Keratinocyte (primary cell): Measurements from ENCODE around the gene RASSF9. TPM values are rescaled to one million over a fixed set of nuclear protein-coding genes. Genes with fewer than 3 reads are reported as not detected.

Experiments used
- DNase-seq: peaks from one replicate; pipeline ENCODE4 v3.0.0-alpha.2; 2011; ENCODE audit warnings: low read depth, missing footprints, low spot score
- FAIRE-seq: peaks from 2 replicates; lab custom pipeline; 2011; peaks lifted over from hg19 to GRCh38; lab: Jason Lieb, UNC
- H2AFZ ChIP-seq: 2 replicates; pipeline ENCODE4 v1.6.0; 2012; ENCODE audit warnings: low read length, control low read depth, inconsistent platforms; ENCODE audit not compliant: control insufficient read depth
- H3K27ac ChIP-seq: 2 replicates; pipeline ENCODE4 v1.5.1; 2011; ENCODE audit warnings: low read length; ENCODE audit not compliant: control insufficient read depth, insufficient read depth
- H3K27me3 ChIP-seq: 3 replicates; pipeline ENCODE4 v1.6.0; 2011; ENCODE audit warnings: low read length; ENCODE audit not compliant: control insufficient read depth, insufficient read depth; ENCODE audit errors: extremely low read depth
- H3K36me3 ChIP-seq, 2 experiments: 2 replicates in 1 of 2; 3 replicates in 1 of 2; pipeline ENCODE4 v1.5.1; 2011; ENCODE audit warnings: low read length in 2 of 2, mild to moderate bottlenecking in 1 of 2; ENCODE audit not compliant: control insufficient read depth in 2 of 2, insufficient read depth in 2 of 2; ENCODE audit errors: extremely low read depth in 1 of 2
- H3K4me1 ChIP-seq: 3 replicates; pipeline ENCODE4 v1.5.1; 2011; ENCODE audit warnings: low read length; ENCODE audit not compliant: control insufficient read depth, insufficient read depth; ENCODE audit errors: extremely low read depth
- H3K4me2 ChIP-seq: 3 replicates; pipeline ENCODE4 v1.6.0; 2011; ENCODE audit warnings: low read depth, low read length; ENCODE audit not compliant: control insufficient read depth, insufficient read depth; ENCODE audit errors: extremely low read depth
- H3K4me3 ChIP-seq, 3 experiments: fragments of 200-600 bp in 1 of 3; sonication (generic) in 1 of 3; 2 replicates in 2 of 3; 3 replicates in 1 of 3; pipeline ENCODE4 v1.5.1; 2011 to 2016; ENCODE audit warnings: low read length in 3 of 3, mild to moderate bottlenecking in 3 of 3, control low read depth in 2 of 3, inconsistent platforms in 1 of 3, low read depth in 1 of 3, mixed read lengths in 1 of 3, mixed run types in 1 of 3, moderate library complexity in 1 of 3; ENCODE audit not compliant: control insufficient read depth in 2 of 3, insufficient read depth in 2 of 3; ENCODE audit errors: extremely low read depth in 1 of 3
- H3K79me2 ChIP-seq: 2 replicates; pipeline ENCODE4 v1.6.0; 2012; ENCODE audit warnings: low read length; ENCODE audit not compliant: control insufficient read depth, insufficient read depth
- H3K9ac ChIP-seq: 3 replicates; pipeline ENCODE4 v1.6.0; 2011; ENCODE audit warnings: low read length; ENCODE audit not compliant: control insufficient read depth, insufficient read depth; ENCODE audit errors: extremely low read depth
- H3K9me1 ChIP-seq: 3 replicates; pipeline ENCODE4 v1.6.0; 2011; ENCODE audit warnings: low read length; ENCODE audit not compliant: control insufficient read depth, insufficient read depth; ENCODE audit errors: extremely low read depth
- H3K9me3 ChIP-seq: 2 replicates; pipeline ENCODE4 v1.5.1; 2012; ENCODE audit warnings: low read depth, low read length; ENCODE audit not compliant: control insufficient read depth
- H4K20me1 ChIP-seq: 3 replicates; pipeline ENCODE4 v1.6.0; 2011; ENCODE audit warnings: low read length; ENCODE audit not compliant: control insufficient read depth, insufficient read depth; ENCODE audit errors: extremely low read depth
- EZH2 ChIP-seq: IDR thresholded peaks from one replicate; pipeline ENCODE4 v1.6.1; 2012; ENCODE audit warnings: inconsistent platforms, mild to moderate bottlenecking, low read length, moderate library complexity
- dilution Hi-C: fragments of 300-500 bp; cut with MboI; formaldehyde crosslinking; loops from one replicate; pipeline ENCODE4 v1.7.0; 2020; ENCODE audit warnings: low sequenced_read_pairs; ENCODE audit not compliant: extremely low pct_ligation_motif_present
- polyA plus RNA-seq, 5 experiments: library from polyadenylated mRNA; depleted of rRNA in 3 of 5; stranded (reverse) in 3 of 5; stranded (forward) in 1 of 5; unstranded in 1 of 5; fragments of >200 nt; gene quantifications; 1 replicate in 1 of 5; 2 replicates in 3 of 5; 3 replicates in 1 of 5; pipeline versions ENCODE4 v1.2.1 to v1.2.3, GENCODE V29; 2011 to 2012; ENCODE audit warnings: missing spikeins in 2 of 5, low read depth in 1 of 5, low replicate concordance in 1 of 5
- TF ChIP-seq, protein P1 (sequence below), 3 experiments: IDR thresholded peaks in 1 of 3; conservative IDR thresholded peaks in 1 of 3; optimal IDR thresholded peaks in 1 of 3; 2 replicates in 2 of 3; 3 replicates in 1 of 3; pipeline versions ENCODE3 to v1.5.1; 2011; ENCODE audit warnings: low read length in 3 of 3, mild to moderate bottlenecking in 3 of 3, moderate library complexity in 2 of 3, control low read depth in 1 of 3, inconsistent platforms in 1 of 3; ENCODE audit not compliant: insufficient read depth in 2 of 3; ENCODE audit errors: extremely low read depth in 1 of 3

Gene RASSF9
- polyA plus RNA-seq, 1 donor (not counting 4 experiments of a cell fraction or from before 2014, with no cell fraction given), result 4.2 TPM

DNA sequence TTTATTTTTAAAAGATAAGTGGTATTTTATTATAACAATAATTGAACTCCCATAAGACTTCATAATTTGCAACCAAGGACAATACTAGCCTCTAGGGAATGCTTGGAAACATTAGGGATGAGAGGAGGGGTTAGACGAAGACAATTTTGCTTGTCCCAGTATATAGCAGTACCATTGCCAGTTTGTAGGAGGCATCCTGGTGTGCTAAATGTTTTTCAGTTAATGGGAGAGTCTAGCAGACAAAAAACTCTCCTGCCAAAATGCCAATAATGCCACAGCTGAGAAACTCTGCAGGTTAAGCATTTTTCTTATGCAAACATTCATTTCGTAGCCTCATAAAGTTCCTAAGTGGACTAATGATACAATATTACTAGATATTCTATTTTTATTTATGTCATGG is 38.1 kb downstream of the RASSF9 start:
- Histone ChIP-seq H3K36me3 (no peaks in the 10 kb centered on the region), H3K27me3 (no peaks in the 10 kb centered on the region), H3K9ac (no peak overlapping the region), H3K9me1 (no peaks in the 10 kb centered on the region), H3K4me2 (no peak overlapping the region), H3K4me3 (no peak overlapping the region), H3K9me3 (no peaks in the 10 kb centered on the region), H3K4me1 (no peaks in the 10 kb centered on the region), H2AFZ (no peak overlapping the region), H4K20me1 (no peaks in the 10 kb centered on the region), H3K27ac (no peak overlapping the region), H3K79me2 (no peaks in the 10 kb centered on the region)
- no peak for FAIRE-seq
- dilution Hi-C loops, result no loop called here
- DNase-seq, result no peak
- no peak for TF ChIP-seq EZH2
- TF ChIP-seq, protein P1, sequence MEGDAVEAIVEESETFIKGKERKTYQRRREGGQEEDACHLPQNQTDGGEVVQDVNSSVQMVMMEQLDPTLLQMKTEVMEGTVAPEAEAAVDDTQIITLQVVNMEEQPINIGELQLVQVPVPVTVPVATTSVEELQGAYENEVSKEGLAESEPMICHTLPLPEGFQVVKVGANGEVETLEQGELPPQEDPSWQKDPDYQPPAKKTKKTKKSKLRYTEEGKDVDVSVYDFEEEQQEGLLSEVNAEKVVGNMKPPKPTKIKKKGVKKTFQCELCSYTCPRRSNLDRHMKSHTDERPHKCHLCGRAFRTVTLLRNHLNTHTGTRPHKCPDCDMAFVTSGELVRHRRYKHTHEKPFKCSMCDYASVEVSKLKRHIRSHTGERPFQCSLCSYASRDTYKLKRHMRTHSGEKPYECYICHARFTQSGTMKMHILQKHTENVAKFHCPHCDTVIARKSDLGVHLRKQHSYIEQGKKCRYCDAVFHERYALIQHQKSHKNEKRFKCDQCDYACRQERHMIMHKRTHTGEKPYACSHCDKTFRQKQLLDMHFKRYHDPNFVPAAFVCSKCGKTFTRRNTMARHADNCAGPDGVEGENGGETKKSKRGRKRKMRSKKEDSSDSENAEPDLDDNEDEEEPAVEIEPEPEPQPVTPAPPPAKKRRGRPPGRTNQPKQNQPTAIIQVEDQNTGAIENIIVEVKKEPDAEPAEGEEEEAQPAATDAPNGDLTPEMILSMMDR (optimal IDR thresholded peaks at IDR 0.05 in 1 of 3, IDR thresholded peaks at IDR 0.05 in 1 of 3, conservative IDR thresholded peaks at IDR 0.05 in 1 of 3; ENCODE audit: extremely low read depth in 1 of 3, insufficient read depth in 2 of 3, low read length in 3 of 3), result no peak

DNA sequence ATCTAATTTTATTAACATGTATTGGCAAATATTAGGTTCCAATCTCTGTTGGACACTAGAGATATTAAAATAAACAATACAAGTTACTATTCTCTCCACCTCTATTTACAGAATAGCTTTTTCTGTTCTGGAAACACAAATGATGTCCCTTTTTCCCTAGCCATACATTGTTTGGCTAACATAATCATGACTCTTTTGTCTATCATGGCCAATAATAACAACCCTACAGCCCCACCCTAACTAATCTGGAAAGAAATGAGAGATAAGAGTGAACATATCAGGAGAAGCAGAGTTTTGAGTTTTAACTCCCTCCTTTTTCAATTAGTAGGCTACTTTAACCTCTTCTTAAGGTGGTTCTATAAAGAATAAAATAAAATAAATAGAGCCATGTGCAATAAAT is 40.2 kb downstream of the RASSF9 start:
- no peaks in the 10 kb centered on the region for H4K20me1 ChIP-seq
- dilution Hi-C loops, result no loop called here
- H3K4me1 ChIP-seq, result no peaks in the 10 kb centered on the region
- H3K79me2 ChIP-seq, result no peaks in the 10 kb centered on the region
- no peaks in the 10 kb centered on the region for H3K27me3 ChIP-seq
- H2AFZ ChIP-seq, result no peak overlapping the region
- FAIRE-seq (no peak), DNase-seq (no peak)
- no peak overlapping the region for H3K9ac ChIP-seq
- no peaks in the 10 kb centered on the region for H3K9me1 ChIP-seq
- no peak for TF ChIP-seq EZH2
- TF ChIP-seq, protein P1 (optimal IDR thresholded peaks at IDR 0.05 in 1 of 3, IDR thresholded peaks at IDR 0.05 in 1 of 3, conservative IDR thresholded peaks at IDR 0.05 in 1 of 3; ENCODE audit: extremely low read depth in 1 of 3, insufficient read depth in 2 of 3, low read length in 3 of 3), result no peak
- no peaks in the 10 kb centered on the region for H3K9me3 ChIP-seq
- H3K27ac ChIP-seq, result no peak overlapping the region
- no peak overlapping the region for H3K4me2 ChIP-seq
- no peak overlapping the region for H3K4me3 ChIP-seq
- no peaks in the 10 kb centered on the region for H3K36me3 ChIP-seq
